ENCODE measurements around the gene LCE1F.

The LCE1F gene

GRCh38 chr1:152777510-152778137 lies 2.7 kb downstream of the LCE1F start:
- no peak for DNase-seq

GRCh38 chr1:152783095-152783494 lies 8.2 kb downstream of the LCE1F start:
- DNase-seq, result no peak

GRCh38 chr1:152786077-152786476 lies 11.1 kb downstream of the LCE1F start, which contains the start of gene LCE1E:
Gene LCE1E (plus strand): TSS chr1:152786257. CDS start chr1:152787300, 1,043 bp downstream.
- no peak for DNase-seq

DNA sequence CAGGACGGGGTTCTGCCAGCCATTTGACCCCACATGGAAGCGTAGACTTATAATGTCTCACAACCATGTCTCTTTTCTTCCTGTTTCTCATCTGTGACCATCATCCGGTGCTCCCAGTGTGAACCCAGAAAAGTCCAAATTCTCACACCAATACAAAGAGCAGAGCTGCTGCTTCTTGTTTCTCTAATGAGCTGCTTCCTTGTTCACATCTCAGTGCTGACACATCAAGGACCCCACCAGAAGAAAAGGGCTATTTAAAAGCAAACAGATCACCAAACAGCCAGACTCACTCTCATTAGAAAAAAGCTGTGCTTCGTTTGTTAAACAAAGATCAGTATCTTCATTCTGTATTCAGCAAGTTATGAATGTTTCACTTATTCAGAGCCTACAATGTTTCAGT lies 20.7 kb downstream of the LCE1F start:
- no peak for DNase-seq

GRCh38 chr1:152796421-152796820 lies 21.5 kb downstream of the LCE1F start, which contains the start of gene LCE1D:
Gene LCE1D (plus strand): TSS chr1:152796721. CDS start chr1:152797795, 1,074 bp downstream.
- DNase-seq, result no peak

GRCh38 chr1:152801333-152801732 lies 26.4 kb downstream of the LCE1F start:
- no peak for DNase-seq

DNA sequence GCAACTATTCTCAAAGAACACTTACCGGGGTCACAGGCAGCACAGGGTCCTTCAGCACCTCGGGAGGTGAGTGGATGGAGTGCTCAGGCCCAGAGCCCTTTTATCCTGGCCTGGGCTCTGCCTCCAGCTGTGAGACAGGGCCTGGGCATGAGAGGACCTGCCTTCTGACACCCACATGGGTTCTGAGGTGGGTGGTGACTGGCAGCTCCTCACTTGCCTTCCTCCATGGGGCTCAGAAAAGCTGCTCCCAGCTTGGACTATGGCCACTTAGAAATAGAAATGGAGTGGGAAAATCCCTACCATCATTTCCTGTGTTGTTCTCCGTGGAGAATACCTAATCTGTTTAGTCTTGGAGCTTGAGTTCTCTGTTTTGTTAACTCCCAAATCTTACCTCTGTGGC lies 31.6 kb downstream of the LCE1F start, which contains the start of gene LCE1C:
LCE1C (minus strand) TSS at position 76 of the 400 bp plus-strand sequence. CDS start 1,173 bp downstream, outside the sequence.
- no peak for DNase-seq

GRCh38 chr1:152811050-152811449 lies 36.1 kb downstream of the LCE1F start:
- DNase-seq, result no peak

DNA sequence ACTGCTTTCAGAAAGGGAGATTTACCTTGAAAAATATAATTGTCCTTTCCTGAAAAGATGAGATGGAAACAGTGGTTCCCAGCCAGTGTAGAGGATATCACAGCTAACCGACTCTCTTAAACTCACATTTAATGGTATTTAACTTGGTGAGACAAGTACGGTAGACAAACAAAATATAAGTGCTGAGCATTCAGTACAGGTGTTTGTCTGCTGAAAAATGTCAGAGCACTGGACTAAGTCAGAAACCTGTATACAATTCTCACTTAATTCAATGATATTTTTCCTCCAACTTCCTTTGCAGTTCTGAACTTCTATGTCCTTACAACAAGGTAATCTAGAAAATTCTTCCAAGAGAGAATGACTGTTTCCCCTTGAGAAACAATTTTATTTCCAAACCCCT lies 36.7 kb downstream of the LCE1F start, which contains the start of gene LCE1B:
LCE1B (plus strand) TSS at position 301 of the 400 bp plus-strand sequence. CDS start 476 bp downstream, outside the sequence.
- no peak for DNase-seq

GRCh38 chr1:152817309-152817708 lies 42.4 kb downstream of the LCE1F start:
- DNase-seq, result no peak

- no peak for DNase-seq
These were observed 48.4 kb downstream of the LCE1F start for GRCh38 chr1:152823294-152823693.

- no peak for DNase-seq
These were observed 50.0 kb downstream of the LCE1F start for GRCh38 chr1:152824964-152825363.

Data from cortex of kidney (tissue), 1 donor.